H1 (cell line): ENCODE data around the gene PLSCR3. TPM values are rescaled to one million over a fixed set of nuclear protein-coding genes. Genes with fewer than 3 reads are reported as not detected.

ENCODE experiments used
- ATF2 ChIP-seq: IDR thresholded peaks from 2 replicates; pipeline ENCODE4 v1.6.1; 2012; ENCODE audit warnings: low read length, inconsistent platforms
- CBX8 ChIP-seq: fragments of 300-800, 300-1000 bp; sonication (generic); IDR thresholded peaks from 2 replicates; pipeline ENCODE4 v1.7.1; 2016; ENCODE audit warnings: low read depth, low read length, borderline replicate concordance
- CEBPB ChIP-seq: IDR thresholded peaks from 2 replicates; pipeline ENCODE4 v1.6.1; 2012; ENCODE audit warnings: low read depth, low read length
- FOSL1 ChIP-seq: IDR thresholded peaks from 2 replicates; pipeline ENCODE4 v1.6.1; 2011; ENCODE audit warnings: mild to moderate bottlenecking, low read depth, low read length, moderate library complexity; ENCODE audit not compliant: insufficient read depth
- GTF2F1 ChIP-seq: IDR thresholded peaks from 2 replicates; pipeline ENCODE4 v1.6.1; 2012; ENCODE audit warnings: low read depth, low read length, improper control_type of control experiment, borderline replicate concordance
- MAX ChIP-seq: IDR thresholded peaks from 2 replicates; pipeline ENCODE4 v1.6.1; 2012; ENCODE audit warnings: inconsistent platforms
- NRF1 ChIP-seq: IDR thresholded peaks from 2 replicates; pipeline ENCODE4 v1.6.1; 2011; ENCODE audit warnings: mild to moderate bottlenecking, low read depth, low read length, improper control_type of control experiment
- POU5F1 ChIP-seq: IDR thresholded peaks from 2 replicates; pipeline ENCODE4 v1.6.1; 2011; ENCODE audit warnings: low read depth, mild to moderate bottlenecking, low read length, moderate library complexity
- RAD21 ChIP-seq, 2 experiments: IDR thresholded peaks in 1 of 2; conservative IDR thresholded peaks in 1 of 2; 2 replicates each; pipeline ENCODE4 v1.6.1; 2011; ENCODE audit warnings: low read depth in 2 of 2, low read length in 2 of 2, improper control_type of control experiment in 1 of 2, inconsistent platforms in 1 of 2, mild to moderate bottlenecking in 1 of 2, moderate library complexity in 1 of 2
- SRF ChIP-seq: IDR thresholded peaks from 2 replicates; pipeline ENCODE4 v1.6.1; 2011; ENCODE audit warnings: mild to moderate bottlenecking, low read depth, low read length, moderate library complexity
- TEAD4 ChIP-seq: IDR thresholded peaks from 2 replicates; pipeline ENCODE4 v1.6.1; 2012; ENCODE audit warnings: low read depth, low read length, inconsistent platforms, mixed read lengths
- ZNF274 ChIP-seq: IDR thresholded peaks from 2 replicates; pipeline ENCODE4 v1.7.0; 2012; ENCODE audit warnings: low read length, borderline replicate concordance; ENCODE audit errors: extremely low read depth
- polyA plus RNA-seq, 7 experiments: library from polyadenylated mRNA; depleted of rRNA in 3 of 7; stranded (reverse) in 5 of 7; unstranded in 2 of 7; fragments of >200 nt in 5 of 7; fragments of 200-250 nt in 2 of 7; gene quantifications; 1 replicate in 5 of 7; 2 replicates in 1 of 7; 4 replicates in 1 of 7; pipeline versions ENCODE4 v1.2.1 to v1.2.3, GENCODE V29; 2011 to 2013; ENCODE audit warnings: missing spikeins in 2 of 7, mixed read lengths in 2 of 7
- total RNA-seq: library from RNA; stranded (reverse); fragmentation: NEBNext Ultra II Directional; extraction: Animal tissue kit (Norgen Biotek cat#: 25700); gene quantifications from 2 replicates; pipeline ENCODE4 v1.2.1, GENCODE V29; 2021

The PLSCR3 gene
- total and polyA plus RNA-seq, 2 of the 8 experiments (the other 6 are each of a cell fraction or from before 2014, with no cell fraction given), result 36.1 to 38.7 TPM

- no peak for TF ChIP-seq CEBPB
- no peak for TF ChIP-seq SRF
- no peak for TF ChIP-seq RAD21 (IDR thresholded peaks at IDR 0.05 in 1 of 2, conservative IDR thresholded peaks at IDR 0.05 in 1 of 2; ENCODE audit: low read depth in 2 of 2, low read length in 2 of 2)
- no peak for TF ChIP-seq POU5F1
- no peak for TF ChIP-seq GTF2F1
- TF ChIP-seq FOSL1, result no peak
- TF ChIP-seq CBX8, result no peak
- TF ChIP-seq ATF2, result no peak
- TF ChIP-seq NRF1, result no peak
- TF ChIP-seq ZNF274, result no peak
- no peak for TF ChIP-seq MAX
- no peak for TF ChIP-seq TEAD4
Measured at GRCh38 chr17:7419819-7420610, 25.7 kb upstream of the PLSCR3 start, which contains the start of gene SPEM1 (continued).
